Measurements from ENCODE around the gene FAM13A. TPM values are rescaled to one million over a fixed set of nuclear protein-coding genes. Genes with fewer than 3 reads are reported as not detected.

FAM13A gene
- total and polyA plus RNA-seq, 2 of the 8 experiments (the other 6 are each of a cell fraction or from before 2014, with no cell fraction given), result 7.1 to 16.5 TPM

GRCh38 chr4:88752754-88753153 lies 304.2 kb downstream of the FAM13A start:
- H3K36me3 ChIP-seq (ENCODE audit: control insufficient read depth in 2 of 4, insufficient read depth in 4 of 4, low read length in 3 of 4), result peaks cover 2 to 22% (median 10%) of the 10 kb centered on the region in 4 experiments; a peak in 6 of 8 replicates
- TF ChIP-seq SP2 (IDR thresholded peaks at IDR 0.05; ENCODE audit: low read length), result no peak
- no peak for TF ChIP-seq POU5F1 (IDR thresholded peaks at IDR 0.05; ENCODE audit: low read depth, low read length)

More at GRCh38 chr4:88752754-88753153, 304.2 kb downstream of the FAM13A start:
- Histone ChIP-seq H3K4me3 (ENCODE audit: extremely low read depth in 1 of 4, insufficient read depth in 2 of 4, low read depth in 3 of 4, low read length in 4 of 4) (no peak overlapping the region), H4K20me1 (replicated peaks in 1 of 2; ENCODE audit: control insufficient read depth in 1 of 2, insufficient read depth in 2 of 2, low read length in 2 of 2) (no peaks in the 10 kb centered on the region), H3K79me1 (ENCODE audit: low read depth, low read length) (no peaks in the 10 kb centered on the region), H2AFZ (ENCODE audit: low read length) (no peak overlapping the region), H2AK5ac (ENCODE audit: low read depth, low read length) (no peak overlapping the region), H2BK20ac (ENCODE audit: low read length) (no peak overlapping the region), H3K9me3 (ENCODE audit: insufficient read depth in 2 of 2, low read depth in 1 of 2, low read length in 1 of 2) (no peaks in the 10 kb centered on the region), H3K23ac (ENCODE audit: insufficient read length) (no peak overlapping the region), H3K27me3 (replicated peaks in 1 of 4; ENCODE audit: control insufficient read depth in 3 of 4, extremely low read depth in 1 of 4, insufficient read depth in 3 of 4, low read length in 3 of 4) (no peaks in the 10 kb centered on the region), H3K18ac (ENCODE audit: extremely low read depth, low read length) (no peak overlapping the region), H3K27ac (ENCODE audit: low read depth, low read length) (no peak overlapping the region), H2BK15ac (ENCODE audit: low read length) (no peak overlapping the region), H3K14ac (ENCODE audit: insufficient read length) (no peak overlapping the region), H2BK12ac (ENCODE audit: low read depth, low read length) (no peak overlapping the region), H3K56ac (replicated peaks; ENCODE audit: insufficient read length, low read depth, low read length) (no peak overlapping the region), H2BK120ac (replicated peaks; ENCODE audit: low read depth, low read length) (no peak overlapping the region), H3K4me1 (replicated peaks in 1 of 4; ENCODE audit: control insufficient read depth in 3 of 4, insufficient read depth in 4 of 4, low read length in 3 of 4) (no peaks in the 10 kb centered on the region; a peak in 1 of 7 replicates), H3K79me2 (ENCODE audit: control insufficient read depth in 1 of 2, insufficient read depth in 2 of 2, low read length in 2 of 2) (no peaks in the 10 kb centered on the region), H4K8ac (ENCODE audit: extremely low read depth, insufficient read depth, low read length) (no peak overlapping the region), H3K4me2 (ENCODE audit: insufficient read depth in 1 of 2, low read depth in 2 of 2, low read length in 2 of 2) (no peak overlapping the region), H3K23me2 (ENCODE audit: low read depth, low read length) (no peaks in the 10 kb centered on the region), H3K4ac (replicated peaks; ENCODE audit: insufficient read length, low read depth, low read length) (no peak overlapping the region), H3K9ac (replicated peaks in 1 of 4; ENCODE audit: extremely low read depth in 1 of 4, low read depth in 3 of 4, low read length in 3 of 4) (no peak overlapping the region), H2BK5ac (ENCODE audit: low read depth, low read length) (no peak overlapping the region), H4K5ac (ENCODE audit: insufficient read length, low read depth, low read length) (no peak overlapping the region), H4K91ac (replicated peaks; ENCODE audit: insufficient read length, low read length) (no peak overlapping the region)
- 63% methylated on average over 2 of the region's 2 CpGs; no CpG with 5 or more reads in 1 of the 2 experiments for WGBS, 2 experiments (ENCODE audit: extremely low coverage in 1 of 2, insufficient coverage in 1 of 2, insufficient read length in 1 of 2, insufficient replicate concordance in 2 of 2, low coverage in 1 of 2, low lambda C conversion rate in 2 of 2, missing lambda C conversion rate in 1 of 2)
- FAIRE-seq, result peak; percentile 42
- DNase-seq (ENCODE audit: low read depth in 1 of 2, low spot score in 2 of 2), result no peak
- CTCF ChIA-PET (ENCODE audit: partially characterized antibody), result interaction anchor here (0.6 to 1.4 kb wide), 8 partner anchors 14 to 509 kb away, joined by 3 to 4 read pairs (median 3); no protein-coding TSS in a partner anchor
- POLR2A ChIA-PET (ENCODE audit: partially characterized antibody), result no interaction called here

Data from H1 (cell line).